Limb (tissue), 2 donors: ENCODE results near the gene CATSPER1.
A peak's percentile ranks its signal among the peaks of the same experiment; 100 is the strongest.

Source experiments
- DNase-seq, 2 donors: peaks; one replicate each; pipeline ENCODE4 v3.0.0-alpha.2; 2016; ENCODE audit errors: extremely low spot score in 2 of 2

The CATSPER1 gene

DNA sequence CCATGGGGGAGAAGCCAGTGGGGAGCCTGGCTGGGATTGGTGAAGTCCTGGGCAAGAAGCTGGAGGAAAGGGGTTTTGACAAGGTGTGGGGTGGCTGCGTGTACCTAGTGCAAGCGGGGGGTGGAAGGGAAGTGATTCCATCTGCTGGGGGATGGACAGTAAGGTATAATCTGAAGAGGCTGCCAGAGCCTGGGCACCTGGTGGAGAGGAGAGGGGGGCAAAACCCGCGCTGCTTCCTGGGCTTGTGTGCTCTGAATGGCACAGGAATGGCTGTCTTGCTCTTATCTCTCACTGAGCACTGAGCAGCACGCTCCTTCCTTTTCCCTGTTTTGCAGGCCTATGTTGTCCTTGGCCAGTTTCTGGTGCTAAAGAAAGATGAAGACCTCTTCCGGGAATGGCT lies 23.0 kb downstream of the CATSPER1 start:
- no peak for DNase-seq

DNA sequence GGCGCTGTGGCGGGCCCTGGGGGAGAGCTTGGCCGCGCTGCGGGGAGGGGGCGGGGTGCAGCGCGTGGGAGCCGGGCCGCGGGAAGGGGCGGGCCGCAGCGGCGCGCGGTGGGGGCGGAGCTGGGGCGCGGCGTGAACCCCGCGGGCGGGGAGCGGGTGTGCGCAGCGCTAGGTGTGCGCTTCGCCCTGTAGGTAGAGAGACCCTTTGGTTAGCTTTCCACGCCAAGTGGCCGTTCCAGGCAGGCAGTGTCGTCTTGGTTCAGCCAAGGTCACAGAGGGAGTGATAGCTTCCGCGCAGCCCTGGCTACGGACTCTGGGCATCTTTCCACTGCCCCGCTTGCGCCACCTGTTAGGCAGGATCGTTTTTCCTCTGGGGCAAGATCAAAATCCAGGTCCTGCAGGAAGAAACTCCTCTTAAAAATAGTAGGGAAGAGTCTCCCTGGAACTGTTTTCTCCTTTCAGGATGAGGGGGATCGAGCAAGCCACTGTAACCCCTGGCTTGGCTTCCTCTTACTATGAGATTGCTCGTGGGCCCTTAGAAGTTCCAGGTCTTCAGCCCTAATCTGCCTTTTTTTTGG lies 23.5 kb downstream of the CATSPER1 start:
- peak in 1 of 2 donors; percentile 26 for DNase-seq

DNA sequence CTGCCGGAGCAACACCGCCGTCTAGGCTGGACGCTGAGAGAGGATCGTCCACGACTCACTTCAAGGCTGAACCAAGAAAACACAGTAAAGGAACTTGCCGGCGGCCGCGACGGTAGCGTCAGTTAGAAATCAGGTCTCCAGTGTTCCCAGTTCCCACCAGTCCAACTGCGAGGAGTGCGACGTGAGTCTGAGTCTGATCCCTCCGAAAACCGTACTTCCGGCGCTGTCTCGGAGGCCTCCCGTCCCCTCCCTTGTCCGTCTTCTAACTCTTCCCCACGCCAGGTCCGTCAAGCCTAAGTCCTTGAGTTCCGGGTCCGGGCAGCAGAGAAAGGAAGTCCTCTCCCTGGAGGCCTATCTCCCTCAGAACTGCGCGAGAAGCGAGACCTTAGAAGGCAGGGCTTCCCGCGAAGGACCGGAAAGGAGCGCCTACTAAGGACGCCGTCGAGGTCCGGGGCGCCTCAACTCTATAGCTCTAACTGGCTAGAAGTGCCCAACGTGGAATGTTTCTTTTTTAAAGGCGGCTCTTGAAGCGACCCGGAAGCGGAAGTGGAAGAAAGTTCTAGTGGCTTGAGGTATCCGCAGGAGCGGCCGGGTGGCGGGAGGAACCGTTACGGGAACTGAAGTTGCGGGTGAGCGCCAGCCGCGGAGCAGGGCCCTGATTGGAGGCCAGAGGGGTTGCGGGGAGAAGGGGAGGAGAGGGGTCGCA lies 24.2 kb downstream of the CATSPER1 start, which contains the start of the genes BANF1 and EIF1AD:
Gene BANF1, plus strand, starts transcription at position 562 of the 706 bp plus-strand sequence. CDS start 748 bp downstream, outside the sequence.
Gene EIF1AD, minus strand, starts transcription at position 216 of the 706 bp plus-strand sequence. CDS start 1,768 bp downstream, outside the sequence.
- peak; percentile 95 to 98 for DNase-seq

DNA sequence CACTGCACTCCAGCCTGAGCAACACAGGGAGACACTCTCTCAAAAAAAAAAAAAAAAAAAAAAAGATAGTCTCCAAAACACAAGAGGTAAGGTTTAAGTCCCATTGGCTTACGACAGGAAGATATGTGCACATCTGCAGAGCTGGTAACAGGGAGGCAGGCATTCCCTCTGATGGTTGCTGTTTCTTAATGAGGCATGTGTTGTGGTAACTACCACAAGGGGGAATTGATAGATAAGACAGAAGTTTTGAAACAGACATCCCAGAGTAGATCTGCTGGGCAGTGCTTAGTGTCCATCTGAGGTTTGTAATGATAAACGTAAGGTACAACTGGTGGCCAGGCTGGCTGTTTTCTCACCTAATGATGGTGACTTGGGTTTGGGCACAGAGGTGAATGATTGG lies 29.0 kb downstream of the CATSPER1 start:
- no peak for DNase-seq

DNA sequence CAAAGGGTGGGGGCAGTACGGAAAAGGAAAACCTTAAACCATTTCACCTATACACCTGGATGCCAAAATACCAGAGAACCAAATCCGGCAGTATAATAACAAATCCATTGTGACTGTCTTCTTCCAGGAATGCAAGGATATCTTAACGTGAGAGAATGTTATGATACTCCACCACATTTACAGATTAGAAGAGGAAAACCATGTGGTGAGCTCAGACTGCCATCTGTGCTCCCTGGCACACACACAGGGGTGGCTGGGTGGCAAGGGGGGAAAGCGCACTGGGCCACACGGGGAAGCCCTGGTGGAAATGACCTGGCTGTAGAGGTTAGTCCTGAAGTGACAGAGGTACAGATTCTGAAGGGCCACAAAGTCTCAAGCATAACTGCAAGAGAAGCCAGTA lies 34.2 kb downstream of the CATSPER1 start:
- DNase-seq = no peak

DNA sequence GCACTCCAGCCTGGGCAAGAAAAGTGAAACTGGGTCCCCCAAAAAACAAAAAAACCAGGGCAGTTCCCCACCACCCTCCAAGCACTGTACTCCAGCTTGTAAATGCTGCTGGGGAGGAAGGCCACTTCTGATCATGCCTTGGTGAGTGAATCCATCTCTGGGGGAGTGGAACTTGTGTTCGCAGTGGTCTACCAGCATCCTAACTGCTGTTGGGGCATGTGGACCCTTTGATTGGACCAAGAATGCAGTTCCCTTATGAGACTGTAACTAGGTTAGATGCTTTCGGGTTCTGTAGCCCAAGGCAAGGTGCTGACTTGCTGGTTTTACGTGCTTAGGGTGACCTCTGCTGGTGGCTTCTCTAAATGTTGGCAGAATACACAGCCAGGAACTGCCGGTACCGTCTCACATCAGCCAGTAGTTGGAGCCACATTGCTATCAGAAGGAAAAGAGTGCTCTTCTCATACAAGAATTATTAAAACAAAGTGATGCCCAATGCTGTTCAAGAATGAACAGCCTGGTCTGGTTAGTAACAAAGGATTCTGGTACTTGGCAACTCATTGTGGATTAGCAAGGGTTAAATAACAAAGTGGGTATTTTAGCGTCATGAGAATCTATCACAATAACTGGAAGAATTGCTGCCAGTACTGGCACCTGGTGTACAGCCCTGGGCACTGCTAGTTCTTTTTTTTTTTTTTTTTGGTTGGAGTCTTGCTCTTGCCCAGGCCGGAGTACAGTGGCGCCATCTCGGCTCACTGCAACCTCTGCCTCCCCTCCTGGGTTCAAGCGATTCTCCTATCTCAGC lies 37.3 kb downstream of the CATSPER1 start:
- DNase-seq = peak; percentile 92 to 94

DNA sequence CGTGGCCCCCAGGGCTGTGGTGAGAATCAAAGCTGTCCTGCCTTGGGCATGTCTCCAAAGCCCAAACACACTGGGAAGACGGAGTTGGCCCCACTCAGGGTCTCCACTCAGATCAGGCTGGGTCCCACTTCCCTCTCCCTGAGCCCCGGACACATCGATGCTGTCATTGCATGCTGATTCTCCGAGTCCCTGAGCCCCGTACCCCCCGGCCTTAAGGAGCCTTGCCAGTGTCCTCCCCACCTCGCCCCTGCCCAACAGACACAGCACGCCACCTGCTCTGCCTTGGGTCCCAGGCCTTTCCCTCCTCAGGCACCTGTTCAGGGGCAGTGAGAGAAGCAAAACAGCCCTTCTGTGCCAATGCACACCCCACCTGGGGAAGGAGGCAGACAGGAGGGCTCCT lies 38.9 kb downstream of the CATSPER1 start:
- no peak for DNase-seq

DNA sequence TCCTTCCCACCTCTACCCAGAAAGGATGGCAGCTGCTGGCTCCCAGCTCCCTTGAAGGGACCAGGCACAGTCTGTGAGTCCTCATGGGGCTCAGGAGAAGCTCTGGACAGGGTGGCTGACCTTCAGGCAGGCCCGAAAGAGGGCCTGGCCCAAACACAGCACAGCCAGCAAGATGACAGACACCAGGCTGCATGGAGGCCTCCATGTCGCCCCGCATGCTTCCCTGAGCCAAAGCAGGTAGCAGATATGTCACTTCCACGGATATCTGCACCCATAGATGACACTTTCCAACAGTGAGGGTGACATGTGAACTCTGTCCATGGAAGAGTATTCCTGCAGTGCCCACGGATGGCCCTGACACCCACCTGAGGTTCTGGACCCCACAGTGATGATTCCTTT lies 42.7 kb downstream of the CATSPER1 start:
- no peak for DNase-seq

DNA sequence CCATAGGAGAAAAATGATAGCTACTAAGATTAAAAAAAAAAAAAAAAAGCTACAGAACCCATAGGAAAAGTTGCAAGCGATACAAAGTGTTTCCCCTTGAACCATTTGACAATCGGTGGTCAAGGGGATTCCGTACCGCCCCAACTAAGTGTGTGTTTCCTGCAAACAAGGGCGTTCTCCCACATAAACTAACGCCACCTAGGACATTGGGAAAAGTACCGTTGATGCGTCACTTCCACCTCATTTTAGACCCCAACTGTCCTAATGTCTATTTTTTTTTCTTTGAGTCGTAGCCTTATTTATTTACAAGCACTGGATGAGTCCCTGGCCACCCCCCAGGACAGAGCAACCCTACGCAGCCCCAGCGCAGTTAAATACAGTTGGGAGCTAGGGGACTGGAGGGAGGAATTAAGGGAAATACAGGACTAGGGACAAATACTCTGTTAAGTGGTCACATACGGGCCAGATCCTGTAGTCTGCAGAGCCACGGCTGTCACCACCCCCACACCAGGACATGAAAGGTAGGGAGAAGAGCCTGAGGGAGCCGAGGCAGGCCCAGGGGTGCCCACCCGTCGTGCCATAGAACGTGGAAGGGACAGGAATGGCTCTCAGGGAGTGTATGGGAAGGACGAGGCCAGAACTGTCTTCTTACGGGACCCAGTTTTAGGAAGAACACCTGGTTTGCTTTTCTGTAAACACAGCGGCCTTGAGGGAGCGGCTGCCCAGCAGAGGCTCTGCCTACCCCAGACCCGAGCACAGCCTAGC lies 43.3 kb downstream of the CATSPER1 start:
- DNase-seq = no peak

DNA sequence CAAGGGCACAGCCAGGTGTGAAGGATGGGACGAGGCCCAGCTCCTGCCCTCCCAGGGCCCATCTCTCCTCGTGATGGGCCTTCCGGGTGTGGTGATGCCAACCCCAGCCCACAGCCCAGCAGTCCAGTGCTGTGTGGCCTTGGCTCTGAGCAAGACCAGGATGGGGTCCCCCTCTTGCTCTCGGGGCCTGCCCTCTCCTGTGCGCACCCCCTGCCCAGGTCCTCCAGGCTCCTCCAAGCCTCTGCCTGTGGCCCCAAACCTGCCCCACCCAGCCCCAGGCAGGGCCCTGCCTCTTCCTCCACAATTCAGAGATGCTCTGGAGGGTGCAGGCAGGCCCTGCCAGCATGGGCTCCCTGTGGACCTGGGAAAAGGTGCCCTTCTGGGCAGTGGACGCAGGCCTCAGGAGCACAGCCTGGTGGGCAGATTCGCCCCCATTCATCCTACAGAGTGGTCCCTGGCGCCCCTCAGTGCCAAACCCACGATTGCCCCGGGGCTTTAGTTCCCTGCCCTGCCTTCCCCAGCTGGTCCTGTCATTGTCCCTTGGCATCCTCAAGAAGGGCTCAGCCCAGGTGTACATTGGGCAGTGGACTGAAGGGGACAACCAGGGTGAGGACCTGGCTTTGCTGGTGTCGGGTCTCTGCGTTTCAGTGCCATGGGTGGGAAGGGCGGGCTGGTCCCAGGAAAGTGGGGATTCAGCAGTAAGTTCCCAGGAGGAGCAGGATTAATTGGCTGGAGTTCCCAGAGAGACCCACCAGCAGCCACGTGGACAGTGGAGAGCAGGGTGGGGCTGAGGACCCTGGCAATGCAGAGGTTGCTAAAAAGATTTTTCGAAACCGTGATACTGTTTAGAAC lies 44.1 kb downstream of the CATSPER1 start:
- no peak for DNase-seq

DNA sequence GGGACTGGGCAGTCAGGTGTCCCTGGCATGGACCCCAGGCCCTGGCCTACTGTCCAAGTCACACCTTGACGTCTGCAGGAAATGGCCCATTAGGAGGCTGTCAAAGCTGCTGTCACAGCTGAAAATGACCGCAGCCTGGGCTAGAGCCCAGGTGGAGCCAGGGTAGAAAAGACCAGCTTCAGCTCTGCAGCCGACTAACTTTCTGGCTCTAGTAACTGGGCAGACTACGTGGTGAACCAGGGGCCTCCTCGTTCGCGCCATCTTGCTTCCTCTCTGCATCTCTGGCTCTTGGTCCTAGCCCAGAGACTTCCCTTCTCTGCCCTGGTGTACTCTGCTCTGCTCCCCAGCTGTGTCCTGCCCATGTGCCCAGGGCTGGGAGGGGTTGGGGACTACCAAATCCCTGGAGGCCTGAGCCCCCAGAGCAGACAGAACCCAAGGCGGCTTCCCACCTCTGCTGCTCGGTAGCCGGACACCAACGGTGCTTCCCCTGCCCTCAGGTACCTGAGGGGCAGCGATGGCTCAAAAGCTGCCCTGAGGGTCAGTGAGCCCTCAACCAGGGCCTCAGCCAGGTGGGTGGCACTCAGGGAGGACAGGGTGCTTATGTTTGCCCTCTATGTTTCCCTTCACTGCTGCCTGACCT lies 45.1 kb downstream of the CATSPER1 start:
- no peak for DNase-seq

DNA sequence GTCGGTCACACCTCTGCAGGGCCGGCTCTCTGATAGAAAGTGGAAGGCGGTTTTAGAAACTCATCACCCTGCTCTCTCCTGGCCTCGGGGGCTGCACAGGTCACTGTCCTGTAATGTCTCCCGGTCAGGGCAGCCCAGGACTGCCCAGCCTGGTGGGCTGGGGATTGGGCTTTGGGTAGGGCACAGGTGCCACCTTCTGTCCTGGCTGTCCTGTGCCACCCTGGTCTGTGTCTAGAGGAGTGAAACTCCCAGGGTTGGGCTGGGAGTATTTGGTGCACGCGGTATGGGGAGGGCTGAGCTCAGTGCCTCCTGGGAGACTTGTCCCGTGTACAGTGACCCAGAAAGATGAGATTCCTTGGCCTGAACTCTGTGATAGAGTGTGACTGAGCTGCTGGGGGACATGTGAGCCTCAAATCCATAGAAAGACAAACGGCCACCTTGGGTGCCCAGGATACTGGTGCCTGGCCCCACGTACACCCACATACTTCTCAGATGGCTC lies 47.0 kb downstream of the CATSPER1 start:
- DNase-seq = no peak

DNA sequence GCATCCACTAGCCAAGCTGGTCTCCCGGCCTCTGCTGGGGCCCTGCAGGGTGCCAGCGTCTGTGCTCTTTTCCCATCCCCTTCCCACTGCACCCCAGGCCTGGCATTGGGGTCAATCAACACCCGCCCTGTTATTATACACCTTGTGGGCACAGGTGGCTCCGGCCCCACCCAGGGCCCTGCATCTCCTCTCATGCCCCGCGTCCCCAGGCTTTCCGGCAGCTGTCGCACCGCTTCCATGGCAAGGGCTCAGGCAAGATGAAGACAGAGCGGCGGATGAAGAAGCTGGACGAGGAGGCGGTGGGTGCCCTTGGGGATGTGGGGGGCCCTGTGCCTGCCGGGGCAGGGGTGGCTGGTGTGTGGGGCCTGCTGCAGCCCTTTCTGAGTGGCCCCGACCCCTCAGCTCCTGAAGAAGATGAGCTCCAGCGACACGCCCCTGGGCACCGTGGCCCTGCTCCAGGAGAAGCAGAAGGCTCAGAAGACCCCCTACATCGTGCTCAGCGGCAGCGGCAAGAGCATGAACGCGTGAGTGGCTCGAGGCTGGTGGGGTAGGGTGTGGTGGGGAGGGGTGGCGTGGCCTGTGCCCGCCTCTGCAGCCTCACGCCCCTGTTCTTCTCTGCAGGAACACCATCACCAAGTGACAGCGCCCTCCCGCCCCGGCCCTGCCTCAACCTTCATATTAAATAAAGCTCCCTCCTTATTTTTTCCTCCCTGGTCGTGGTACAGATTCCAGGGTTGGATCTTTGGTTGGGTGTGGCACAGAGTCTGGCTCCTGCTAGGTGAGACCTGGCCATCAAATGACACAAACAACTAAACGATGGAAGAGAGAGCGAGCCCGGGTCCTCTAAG lies 47.7 kb downstream of the CATSPER1 start:
- no peak for DNase-seq

DNA sequence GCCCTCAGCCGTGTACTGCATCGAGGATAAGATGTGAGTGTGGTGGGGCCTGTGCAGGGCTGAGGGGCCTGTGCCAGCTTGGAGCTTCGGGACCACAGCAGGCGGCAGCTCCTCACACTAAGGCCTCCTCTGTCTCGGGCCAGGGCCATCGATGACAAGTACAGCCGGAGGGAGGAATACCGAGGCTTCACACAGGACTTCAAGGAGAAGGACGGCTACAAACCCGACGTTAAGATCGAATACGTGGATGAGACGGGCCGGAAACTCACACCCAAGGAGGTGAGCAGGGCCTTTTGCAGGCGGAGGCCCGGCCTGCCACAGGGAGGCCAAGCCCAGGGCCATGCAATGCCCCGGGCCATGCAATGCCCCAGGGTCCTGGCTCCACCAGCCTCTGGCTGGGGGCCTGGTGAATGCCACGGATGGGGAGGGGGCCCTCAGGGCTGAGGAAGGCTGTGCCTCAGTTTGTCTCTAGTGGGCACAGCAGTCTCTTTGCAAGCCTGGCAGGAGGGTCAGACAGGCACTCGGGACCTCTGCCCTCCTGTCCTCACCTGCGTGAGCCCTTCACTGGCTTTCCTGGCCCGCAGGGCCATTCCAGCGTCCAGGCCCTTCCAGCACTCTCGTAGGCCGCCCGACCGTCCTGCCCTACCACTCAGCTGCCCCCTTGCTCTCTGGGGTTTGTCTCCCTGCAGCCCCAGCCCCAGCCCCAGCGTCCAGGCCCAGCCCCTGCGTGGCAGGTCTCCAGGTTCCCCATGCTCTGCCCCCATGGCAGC lies 48.5 kb downstream of the CATSPER1 start:
- no peak for DNase-seq

DNA sequence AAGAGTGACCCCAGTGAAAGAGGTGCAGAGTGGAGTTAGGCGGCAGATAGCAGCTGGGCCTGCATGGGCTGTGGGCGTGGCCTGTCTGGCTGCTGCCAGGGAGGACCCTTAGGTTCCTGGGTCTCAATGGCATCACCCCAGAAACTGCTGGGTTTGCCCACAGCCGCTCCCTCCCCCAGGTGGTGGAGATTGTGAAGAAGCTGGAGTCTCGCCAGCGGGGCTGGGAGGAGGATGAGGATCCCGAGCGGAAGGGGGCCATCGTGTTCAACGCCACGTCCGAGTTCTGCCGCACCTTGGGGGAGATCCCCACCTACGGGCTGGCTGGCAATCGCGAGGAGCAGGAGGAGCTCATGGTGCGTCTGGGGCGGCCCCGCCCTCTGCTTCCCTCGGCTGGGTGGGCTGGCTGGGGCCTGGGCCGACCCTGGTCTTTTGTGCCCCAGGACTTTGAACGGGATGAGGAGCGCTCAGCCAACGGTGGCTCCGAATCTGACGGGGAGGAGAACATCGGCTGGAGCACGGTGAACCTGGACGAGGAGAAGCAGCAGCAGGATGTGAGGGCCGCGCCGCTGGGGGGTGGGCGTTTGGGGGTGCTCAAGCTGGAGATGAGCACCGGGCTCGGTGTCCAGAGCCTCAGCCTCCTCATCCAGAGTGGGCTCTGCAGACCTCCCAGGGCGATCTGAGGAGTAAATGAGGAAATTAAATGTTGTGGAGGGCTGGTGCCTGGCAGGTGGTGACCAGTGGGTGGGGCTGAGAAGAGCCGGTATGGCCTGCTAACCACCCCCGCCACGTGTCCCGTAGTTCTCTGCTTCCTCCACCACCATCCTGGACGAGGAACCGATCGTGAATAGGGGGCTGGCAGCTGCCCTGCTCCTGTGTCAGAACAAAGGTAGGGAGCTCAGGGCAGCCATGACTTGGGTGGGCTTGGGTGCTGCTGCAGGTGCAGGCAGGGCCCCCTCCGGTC lies 49.8 kb downstream of the CATSPER1 start:
- DNase-seq = no peak

DNA sequence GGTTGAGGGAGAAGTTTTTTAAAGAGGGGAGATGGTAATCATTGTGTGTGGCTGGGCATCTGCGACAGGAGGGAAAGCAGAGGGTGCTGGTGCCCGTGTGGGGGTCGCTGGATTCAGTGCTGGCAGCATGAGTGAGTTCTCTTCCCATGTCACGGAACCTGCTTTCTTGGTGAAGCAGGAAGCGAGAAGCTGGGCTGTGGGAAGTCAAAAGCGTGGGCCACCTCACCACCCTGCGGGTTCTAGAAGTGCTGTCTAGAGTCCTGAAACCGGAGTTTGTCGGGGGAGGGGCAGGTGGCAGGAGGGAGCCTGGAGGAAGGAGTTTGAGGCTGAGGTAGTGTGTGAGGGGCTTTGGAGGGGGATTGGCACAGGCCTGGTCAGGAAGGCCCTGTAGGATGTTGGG lies 50.5 kb downstream of the CATSPER1 start:
- no peak for DNase-seq
